ENCODE results near the gene MYH15. TPM values are rescaled to one million over a fixed set of nuclear protein-coding genes. Genes with fewer than 3 reads are reported as not detected.

MYH15 gene
- total RNA-seq, 1 experiment from 2014 or later: 1.2 TPM

- no peak for TF ChIP-seq POLR2AphosphoS5 (IDR thresholded peaks at IDR 0.05; ENCODE audit: low read depth, low read length)
- no peak for TF ChIP-seq REST (IDR thresholded peaks at IDR 0.05; ENCODE audit: insufficient read depth in 1 of 2, low read depth in 2 of 2, low read length in 1 of 2)
- TF ChIP-seq SIN3A (IDR thresholded peaks at IDR 0.05; ENCODE audit: borderline replicate concordance, insufficient read depth, low read depth, low read length): no peak
- TF ChIP-seq TCF7L2 (IDR thresholded peaks at IDR 0.05; ENCODE audit: low read depth, low read length): no peak
- TF ChIP-seq CTCF (IDR thresholded peaks at IDR 0.05): no peak
- Histone ChIP-seq H3K4me1 (ENCODE audit: control insufficient read depth, insufficient read depth, low read length) (no peaks in the 10 kb centered on the region), H3K36me3 (ENCODE audit: control insufficient read depth, insufficient read depth, low read length) (peaks cover 31% of the 10 kb centered on the region), H3K27me3 (ENCODE audit: control insufficient read depth, insufficient read depth, low read length) (no peaks in the 10 kb centered on the region), H3K27ac (ENCODE audit: low read length) (no peak overlapping the region), H3K4me3 (ENCODE audit: low read depth in 2 of 2, low read length in 2 of 2) (no peak overlapping the region), H3K9me3 (ENCODE audit: control insufficient read depth, insufficient read depth, low read depth, low read length) (no peaks in the 10 kb centered on the region)
- ATAC-seq: no peak
- ChIA-PET CTCF (no interaction called here), POLR2A (no interaction called here)
- no TSS peak for BruUV-seq (replicated peaks)
- DNase-seq (ENCODE audit: low read depth, low spot score): no peak
- in situ Hi-C loops (cut with HindIII; ENCODE audit: low pct_unique_long_range_greater_than_20kb, low sequenced_read_pairs) (no loop called here), intact Hi-C loops (cut with micrococcal nuclease; ENCODE audit: unreplicated experiment) (no loop called here)
Observed at GRCh38 chr3:108546247-108546646, 35.9 kb upstream of the MYH15 start.

- DNase-seq (ENCODE audit: low read depth, low spot score) (no peak), ATAC-seq (no peak)
- ChIA-PET CTCF (interaction anchor here (0.6 kb wide), 1 partner anchor 101 kb away, joined by 5 read pairs; no protein-coding TSS in a partner anchor), POLR2A (no interaction called here)
- intact Hi-C loops (cut with micrococcal nuclease; ENCODE audit: unreplicated experiment): no loop called here
- no peak overlapping the region for H3K4me3 ChIP-seq (ENCODE audit: low read depth in 2 of 2, low read length in 2 of 2)
- H3K4me1 ChIP-seq (ENCODE audit: control insufficient read depth, insufficient read depth, low read length): no peaks in the 10 kb centered on the region
- no peaks in the 10 kb centered on the region for H3K9me3 ChIP-seq (ENCODE audit: control insufficient read depth, insufficient read depth, low read depth, low read length)
- no peak overlapping the region for H3K27ac ChIP-seq (ENCODE audit: low read length)
- no peaks in the 10 kb centered on the region for H3K36me3 ChIP-seq (ENCODE audit: control insufficient read depth, insufficient read depth, low read length)
- no peak for TF ChIP-seq CTCF (IDR thresholded peaks at IDR 0.05)
- TF ChIP-seq POLR2AphosphoS5 (IDR thresholded peaks at IDR 0.05; ENCODE audit: low read depth, low read length): no peak
- TF ChIP-seq SIN3A (IDR thresholded peaks at IDR 0.05; ENCODE audit: borderline replicate concordance, insufficient read depth, low read depth, low read length): no peak
- no peak for TF ChIP-seq TCF7L2 (IDR thresholded peaks at IDR 0.05; ENCODE audit: low read depth, low read length)
- TF ChIP-seq REST (IDR thresholded peaks at IDR 0.05; ENCODE audit: insufficient read depth in 1 of 2, low read depth in 2 of 2, low read length in 1 of 2): no peak
- in situ Hi-C loops (cut with HindIII; ENCODE audit: low pct_unique_long_range_greater_than_20kb, low sequenced_read_pairs): no loop called here
- no TSS peak for BruUV-seq (replicated peaks)
- H3K27me3 ChIP-seq (ENCODE audit: control insufficient read depth, insufficient read depth, low read length): 0 out of 2 replicates have a peak, but pooled peaks cover 2% of the 10 kb centered on the region
Observed at GRCh38 chr3:108538083-108538482, 27.7 kb upstream of the MYH15 start.
